KOPT-K1 (cell line): ENCODE results near the gene UNC5C.
"Not testable (repeated sequence)": the region's sequence is repeated elsewhere in the genome, so short reads cannot be mapped to it uniquely, and the experiment has no call there.

Experiments
- H3K27ac ChIP-seq: fragments of 200-600 bp; sonication (generic); 2 replicates; pipeline ENCODE4 v1.5.1; 2016; ENCODE audit warnings: antibody characterized with exemption, mild to moderate bottlenecking, low read depth, low read length; ENCODE audit not compliant: poor library complexity, severe bottlenecking
- H3K36me3 ChIP-seq: fragments of 200-600 bp; sonication (generic); 2 replicates; pipeline ENCODE4 v1.5.1; 2017; ENCODE audit warnings: antibody characterized with exemption, mild to moderate bottlenecking, low read length, moderate library complexity; ENCODE audit not compliant: insufficient read depth
- H3K9me3 ChIP-seq: fragments of 200-600 bp; sonication (generic); 2 replicates; pipeline ENCODE4 v1.5.1; 2017; ENCODE audit warnings: antibody characterized with exemption, low read length, mild to moderate bottlenecking; ENCODE audit not compliant: insufficient read depth, poor library complexity, severe bottlenecking

Gene UNC5C

GRCh38 chr4:95190751-95191436 lies 357.9 kb downstream of the UNC5C start:
- Histone ChIP-seq H3K36me3 (no peaks in the 10 kb centered on the region), H3K9me3 (no peaks in the 10 kb centered on the region), H3K27ac (no peak overlapping the region)

- Histone ChIP-seq H3K36me3 (no peaks in the 10 kb centered on the region), H3K27ac (no peak overlapping the region), H3K9me3 (no peaks in the 10 kb centered on the region)
These were observed 359.9 kb downstream of the UNC5C start for GRCh38 chr4:95188701-95189370.

- H3K27ac ChIP-seq: no peak overlapping the region
- no peaks in the 10 kb centered on the region for H3K9me3 ChIP-seq
- H3K36me3 ChIP-seq: no peaks in the 10 kb centered on the region
These were observed 362.1 kb downstream of the UNC5C start for GRCh38 chr4:95186666-95187065.

GRCh38 chr4:95183656-95184408 lies 364.9 kb downstream of the UNC5C start:
- no peak overlapping the region for H3K27ac ChIP-seq
- H3K36me3 ChIP-seq: no peaks in the 10 kb centered on the region
- H3K9me3 ChIP-seq: no peaks in the 10 kb centered on the region

- Histone ChIP-seq H3K9me3 (no peaks in the 10 kb centered on the region), H3K27ac (no peak overlapping the region), H3K36me3 (no peaks in the 10 kb centered on the region)
These were observed 366.8 kb downstream of the UNC5C start for GRCh38 chr4:95181996-95182306.

- Histone ChIP-seq H3K36me3 (no peaks in the 10 kb centered on the region), H3K27ac (no peak overlapping the region), H3K9me3 (no peaks in the 10 kb centered on the region)
These were observed 367.4 kb downstream of the UNC5C start for GRCh38 chr4:95181243-95181995.

GRCh38 chr4:95180531-95181242 lies 368.1 kb downstream of the UNC5C start:
- H3K9me3 ChIP-seq: no peaks in the 10 kb centered on the region
- H3K36me3 ChIP-seq: no peaks in the 10 kb centered on the region
- no peak overlapping the region for H3K27ac ChIP-seq

- no peaks in the 10 kb centered on the region for H3K36me3 ChIP-seq
- no peak overlapping the region for H3K27ac ChIP-seq
- H3K9me3 ChIP-seq: no peaks in the 10 kb centered on the region
These were observed 369.8 kb downstream of the UNC5C start for GRCh38 chr4:95178938-95179337.

GRCh38 chr4:95171377-95171776 lies 377.4 kb downstream of the UNC5C start:
- H3K9me3 ChIP-seq, H3K27ac ChIP-seq, H3K36me3 ChIP-seq: not testable (repeated sequence)

- Histone ChIP-seq H3K36me3 (no peaks in the 10 kb centered on the region), H3K9me3 (no peaks in the 10 kb centered on the region), H3K27ac (no peak overlapping the region)
These were observed 378.6 kb downstream of the UNC5C start for GRCh38 chr4:95170176-95170575.

- Histone ChIP-seq H3K9me3 (no peaks in the 10 kb centered on the region), H3K36me3 (no peaks in the 10 kb centered on the region), H3K27ac (no peak overlapping the region)
These were observed 381.0 kb downstream of the UNC5C start for GRCh38 chr4:95167805-95168204.

- no peaks in the 10 kb centered on the region for H3K36me3 ChIP-seq
- no peaks in the 10 kb centered on the region for H3K9me3 ChIP-seq
- no peak overlapping the region for H3K27ac ChIP-seq
These were observed 382.7 kb downstream of the UNC5C start for GRCh38 chr4:95165926-95166524.

- Histone ChIP-seq H3K36me3 (no peaks in the 10 kb centered on the region), H3K27ac (no peak overlapping the region), H3K9me3 (no peaks in the 10 kb centered on the region)
These were observed 385.9 kb downstream of the UNC5C start for GRCh38 chr4:95162867-95163266.

GRCh38 chr4:95161781-95162469 lies 386.8 kb downstream of the UNC5C start:
- Histone ChIP-seq H3K36me3 (no peaks in the 10 kb centered on the region), H3K27ac (no peak overlapping the region), H3K9me3 (no peaks in the 10 kb centered on the region)
